Neural cell (in vitro differentiated cells): ENCODE measurements around the gene ACOT6. TPM values are rescaled to one million over a fixed set of nuclear protein-coding genes. Genes with fewer than 3 reads are reported as not detected.

Experiments used
- H2AFZ ChIP-seq: fragments of 200-600, 300-800 bp; sonication (generic), shearing (Covaris generic); 2 replicates; pipeline ENCODE4 v1.6.0; 2014; ENCODE audit warnings: low read depth, mild to moderate bottlenecking, antibody characterized with exemption, low read length, moderate library complexity
- H3F3A ChIP-seq: fragments of 200-600 bp; shearing (Covaris generic); 2 replicates; pipeline ENCODE4 v1.6.1; 2016; ENCODE audit warnings: mild to moderate bottlenecking, moderate library complexity, mixed read lengths, antibody characterized with exemption, low read length; ENCODE audit not compliant: insufficient read depth, poor library complexity, severe bottlenecking
- H3K27ac ChIP-seq: fragments of 200-600, 300-800 bp; sonication (generic), shearing (Covaris generic); 2 replicates; pipeline ENCODE4 v1.5.1; 2014; ENCODE audit warnings: mild to moderate bottlenecking, low read length, moderate library complexity
- H3K27me3 ChIP-seq: fragments of 300-800, 200-600 bp; sonication (generic), shearing (Covaris generic); 2 replicates; pipeline ENCODE4 v1.6.0; 2014; ENCODE audit warnings: mild to moderate bottlenecking, low read depth, low read length, moderate library complexity; ENCODE audit not compliant: insufficient read depth
- H3K36me3 ChIP-seq: fragments of 300-800, 200-600 bp; sonication (generic), shearing (Covaris generic); 2 replicates; pipeline ENCODE4 v1.5.1; 2014; ENCODE audit warnings: mild to moderate bottlenecking, antibody characterized with exemption, low read length, moderate library complexity; ENCODE audit not compliant: insufficient read depth
- H3K4me2 ChIP-seq: fragments of 300-800, 200-600 bp; sonication (generic), shearing (Covaris generic); 2 replicates; pipeline ENCODE4 v1.6.0; 2014; ENCODE audit warnings: mild to moderate bottlenecking, low read length
- H3K4me3 ChIP-seq: fragments of 300-800, 200-600 bp; sonication (generic), shearing (Covaris generic); 2 replicates; pipeline ENCODE4 v1.5.1; 2014; ENCODE audit warnings: mild to moderate bottlenecking, low read length, moderate library complexity
- H3K79me2 ChIP-seq: fragments of 200-600 bp; shearing (Covaris generic); replicated peaks from 2 replicates; pipeline ENCODE4 v1.6.0; 2014; ENCODE audit warnings: mild to moderate bottlenecking, low read length, moderate library complexity; ENCODE audit not compliant: insufficient read depth
- H3K9ac ChIP-seq: fragments of 300-800, 200-600 bp; sonication (generic), shearing (Covaris generic); 2 replicates; pipeline ENCODE4 v1.6.1; 2016; ENCODE audit warnings: mild to moderate bottlenecking, low read length, mixed read lengths
- H3K9me2 ChIP-seq: fragments of 200-600 bp; shearing (Covaris generic); 2 replicates; pipeline ENCODE4 v1.6.1; 2016; ENCODE audit warnings: mild to moderate bottlenecking, low read length, mixed read lengths; ENCODE audit not compliant: insufficient read depth
- H3K9me3 ChIP-seq: fragments of 200-600, 300-800 bp; sonication (generic), shearing (Covaris generic); 2 replicates; pipeline ENCODE4 v1.6.1; 2016; ENCODE audit warnings: mild to moderate bottlenecking, mixed run types, low read length, moderate library complexity, mixed read lengths
- H4K20me1 ChIP-seq: fragments of 200-600 bp; shearing (Covaris generic); 2 replicates; pipeline ENCODE4 v1.6.1; 2016; ENCODE audit warnings: mild to moderate bottlenecking, mixed run types; ENCODE audit not compliant: insufficient read depth
- EP300 ChIP-seq: fragments of 450-650 bp; conservative IDR thresholded peaks from 2 replicates; pipeline ENCODE4 v1.6.1; 2014; ENCODE audit warnings: antibody characterized with exemption, mild to moderate bottlenecking, moderate library complexity; ENCODE audit not compliant: poor library complexity, severe bottlenecking
- EZH2 ChIP-seq: fragments of 200-600, 300-800 bp; shearing (Covaris generic), sonication (generic); IDR thresholded peaks from 2 replicates; pipeline ENCODE4 v1.6.1; 2014; ENCODE audit warnings: antibody characterized with exemption, low read length, borderline replicate concordance, mild to moderate bottlenecking; ENCODE audit not compliant: insufficient read depth, poor library complexity, severe bottlenecking
- MXI1 ChIP-seq: fragments of 450-650 bp; conservative IDR thresholded peaks from 2 replicates; pipeline ENCODE4 v1.6.1; 2014; ENCODE audit warnings: antibody characterized with exemption, mild to moderate bottlenecking; ENCODE audit not compliant: poor library complexity, severe bottlenecking
- POLR2AphosphoS5 ChIP-seq: IDR thresholded peaks from 2 replicates; pipeline ENCODE4 v1.6.1; 2012
- RAD21 ChIP-seq: fragments of 450-650 bp; conservative IDR thresholded peaks from 2 replicates; pipeline ENCODE4 v1.6.1; 2014; ENCODE audit warnings: antibody characterized with exemption, mild to moderate bottlenecking, moderate library complexity
- SMC3 ChIP-seq: fragments of 450-650 bp; conservative IDR thresholded peaks from 2 replicates; pipeline ENCODE4 v1.6.1; 2014; ENCODE audit warnings: antibody characterized with exemption, mild to moderate bottlenecking, moderate library complexity; ENCODE audit not compliant: poor library complexity
- TAF1 ChIP-seq: IDR thresholded peaks from 2 replicates; pipeline ENCODE4 v1.6.1; 2012; ENCODE audit warnings: low read depth
- polyA plus RNA-seq: library from polyadenylated mRNA; depleted of rRNA; stranded (reverse); fragments of >200 nt; gene quantifications from 2 replicates; pipeline ENCODE4 v1.2.3, GENCODE V29; 2014
- TF ChIP-seq, protein P1 (sequence below): fragments of 450-650 bp; IDR thresholded peaks from 2 replicates; pipeline ENCODE4 v1.5.1; 2014; ENCODE audit warnings: antibody characterized with exemption, mild to moderate bottlenecking, moderate library complexity; ENCODE audit not compliant: poor library complexity, severe bottlenecking
- TF ChIP-seq, protein P2 (sequence below): IDR thresholded peaks from 2 replicates; pipeline ENCODE4 v1.6.1; 2012; ENCODE audit warnings: borderline replicate concordance

ACOT6 gene
- polyA plus RNA-seq, 1 donor from 2014 or later = not detected

GRCh38 chr14:73660511-73660910 is 48.2 kb downstream of the ACOT6 start:
- H3K9ac ChIP-seq = no peak overlapping the region
- no peak overlapping the region for H3K4me2 ChIP-seq
- no peak overlapping the region for H3K4me3 ChIP-seq
- peaks cover 9% of the 10 kb centered on the region for H3K36me3 ChIP-seq
- H2AFZ ChIP-seq = no peak overlapping the region
- no peak overlapping the region for H3K27ac ChIP-seq
- H4K20me1 ChIP-seq = no peaks in the 10 kb centered on the region
- TF ChIP-seq POLR2AphosphoS5 (no peak), EZH2 (no peak), TAF1 (no peak), SMC3 (no peak), MXI1 (no peak), EP300 (no peak), RAD21 (no peak)
- TF ChIP-seq, protein P1, sequence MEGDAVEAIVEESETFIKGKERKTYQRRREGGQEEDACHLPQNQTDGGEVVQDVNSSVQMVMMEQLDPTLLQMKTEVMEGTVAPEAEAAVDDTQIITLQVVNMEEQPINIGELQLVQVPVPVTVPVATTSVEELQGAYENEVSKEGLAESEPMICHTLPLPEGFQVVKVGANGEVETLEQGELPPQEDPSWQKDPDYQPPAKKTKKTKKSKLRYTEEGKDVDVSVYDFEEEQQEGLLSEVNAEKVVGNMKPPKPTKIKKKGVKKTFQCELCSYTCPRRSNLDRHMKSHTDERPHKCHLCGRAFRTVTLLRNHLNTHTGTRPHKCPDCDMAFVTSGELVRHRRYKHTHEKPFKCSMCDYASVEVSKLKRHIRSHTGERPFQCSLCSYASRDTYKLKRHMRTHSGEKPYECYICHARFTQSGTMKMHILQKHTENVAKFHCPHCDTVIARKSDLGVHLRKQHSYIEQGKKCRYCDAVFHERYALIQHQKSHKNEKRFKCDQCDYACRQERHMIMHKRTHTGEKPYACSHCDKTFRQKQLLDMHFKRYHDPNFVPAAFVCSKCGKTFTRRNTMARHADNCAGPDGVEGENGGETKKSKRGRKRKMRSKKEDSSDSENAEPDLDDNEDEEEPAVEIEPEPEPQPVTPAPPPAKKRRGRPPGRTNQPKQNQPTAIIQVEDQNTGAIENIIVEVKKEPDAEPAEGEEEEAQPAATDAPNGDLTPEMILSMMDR = no peak
- TF ChIP-seq, protein P2, sequence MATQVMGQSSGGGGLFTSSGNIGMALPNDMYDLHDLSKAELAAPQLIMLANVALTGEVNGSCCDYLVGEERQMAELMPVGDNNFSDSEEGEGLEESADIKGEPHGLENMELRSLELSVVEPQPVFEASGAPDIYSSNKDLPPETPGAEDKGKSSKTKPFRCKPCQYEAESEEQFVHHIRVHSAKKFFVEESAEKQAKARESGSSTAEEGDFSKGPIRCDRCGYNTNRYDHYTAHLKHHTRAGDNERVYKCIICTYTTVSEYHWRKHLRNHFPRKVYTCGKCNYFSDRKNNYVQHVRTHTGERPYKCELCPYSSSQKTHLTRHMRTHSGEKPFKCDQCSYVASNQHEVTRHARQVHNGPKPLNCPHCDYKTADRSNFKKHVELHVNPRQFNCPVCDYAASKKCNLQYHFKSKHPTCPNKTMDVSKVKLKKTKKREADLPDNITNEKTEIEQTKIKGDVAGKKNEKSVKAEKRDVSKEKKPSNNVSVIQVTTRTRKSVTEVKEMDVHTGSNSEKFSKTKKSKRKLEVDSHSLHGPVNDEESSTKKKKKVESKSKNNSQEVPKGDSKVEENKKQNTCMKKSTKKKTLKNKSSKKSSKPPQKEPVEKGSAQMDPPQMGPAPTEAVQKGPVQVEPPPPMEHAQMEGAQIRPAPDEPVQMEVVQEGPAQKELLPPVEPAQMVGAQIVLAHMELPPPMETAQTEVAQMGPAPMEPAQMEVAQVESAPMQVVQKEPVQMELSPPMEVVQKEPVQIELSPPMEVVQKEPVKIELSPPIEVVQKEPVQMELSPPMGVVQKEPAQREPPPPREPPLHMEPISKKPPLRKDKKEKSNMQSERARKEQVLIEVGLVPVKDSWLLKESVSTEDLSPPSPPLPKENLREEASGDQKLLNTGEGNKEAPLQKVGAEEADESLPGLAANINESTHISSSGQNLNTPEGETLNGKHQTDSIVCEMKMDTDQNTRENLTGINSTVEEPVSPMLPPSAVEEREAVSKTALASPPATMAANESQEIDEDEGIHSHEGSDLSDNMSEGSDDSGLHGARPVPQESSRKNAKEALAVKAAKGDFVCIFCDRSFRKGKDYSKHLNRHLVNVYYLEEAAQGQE = no peak
- H3F3A ChIP-seq = no peaks in the 10 kb centered on the region
- H3K79me2 ChIP-seq = no peaks in the 10 kb centered on the region
- no peaks in the 10 kb centered on the region for H3K27me3 ChIP-seq
- H3K9me2 ChIP-seq = no peaks in the 10 kb centered on the region
- no peaks in the 10 kb centered on the region for H3K9me3 ChIP-seq

GRCh38 chr14:73661872-73662271 is 49.6 kb downstream of the ACOT6 start:
- no peak overlapping the region for H3K9ac ChIP-seq
- H3K27me3 ChIP-seq = no peaks in the 10 kb centered on the region
- H3K9me2 ChIP-seq = no peaks in the 10 kb centered on the region
- H3K4me2 ChIP-seq = no peak overlapping the region
- H3K9me3 ChIP-seq = no peaks in the 10 kb centered on the region
- H3K4me3 ChIP-seq = no peak overlapping the region
- H3K27ac ChIP-seq = no peak overlapping the region
- TF ChIP-seq MXI1 (no peak), POLR2AphosphoS5 (no peak), EZH2 (no peak), SMC3 (no peak)
- TF ChIP-seq, protein P2 = no peak
- TF ChIP-seq, protein P1 = no peak
- H2AFZ ChIP-seq = no peak overlapping the region
- H4K20me1 ChIP-seq = no peaks in the 10 kb centered on the region
- H3K36me3 ChIP-seq = peaks cover 9% of the 10 kb centered on the region
- H3K79me2 ChIP-seq = no peaks in the 10 kb centered on the region
- no peaks in the 10 kb centered on the region for H3F3A ChIP-seq
